Ovary (tissue), 3 donors: Measurements from ENCODE around the gene DISC1.

Experiments
- CTCF ChIP-seq, 3 donors: fragments of 450-650 bp in 2 of 3; fragments of 200-600 bp in 1 of 3; IDR thresholded peaks; one replicate each; pipeline versions ENCODE4 v1.5.1 to v1.8.0; 2016 to 2022; ENCODE audit warnings: antibody characterized with exemption in 3 of 3, mild to moderate bottlenecking in 1 of 3
- EP300 ChIP-seq: sonication (generic); formaldehyde crosslinking; IDR thresholded peaks from one replicate; pipeline ENCODE4 v1.6.1; 2017; ENCODE audit warnings: antibody characterized with exemption
- POLR2A ChIP-seq: fragments of 450-650 bp; IDR thresholded peaks from one replicate; pipeline ENCODE4 v1.6.1; 2017; ENCODE audit warnings: antibody characterized with exemption, mild to moderate bottlenecking, moderate library complexity
- donor health status: DM: no; HTN: no; CAD: no.

- TF ChIP-seq CTCF (IDR thresholded peaks at IDR 0.05) (no peak), POLR2A (no peak), EP300 (no peak)
These were observed 390.5 kb downstream of the DISC1 start for GRCh38 chr1:232017057-232017456.
